WTC11 (cell line): ENCODE measurements around the gene PLCB2. TPM values are rescaled to one million over a fixed set of nuclear protein-coding genes. Genes with fewer than 3 reads are reported as not detected.

Experiments used
- ATAC-seq: fragments of 200-7000 bp; cut with Tn5 transposase; 2 replicates; pipeline ENCODE4 v1.10.0; 2021; ENCODE audit warnings: mild to moderate bottlenecking, moderate library complexity
- CTCF ChIA-PET: fragments of 300-600 bp; sonication (Branson Sonifier 250); formaldehyde crosslinking; loops from one replicate; lab custom pipeline; 2021; ENCODE audit warnings: antibody characterized with exemption; lab: Charles Lee
- POLR2A ChIA-PET: fragments of 350-600 bp; sonication (Branson Sonifier 250); formaldehyde crosslinking; loops from one replicate; lab custom pipeline; 2021; ENCODE audit warnings: antibody characterized with exemption; lab: Charles Lee
- DNase-seq: peaks from one replicate; pipeline ENCODE4 v3.0.0; 2021; ENCODE audit warnings: low spot score
- H3K27ac Mint-ChIP-seq: 2 replicates; pipeline ENCODE4 v1.8.0; 2021; ENCODE audit warnings: mixed read lengths
- H3K27me3 Mint-ChIP-seq: 2 replicates; pipeline ENCODE4 v1.8.0; 2021; ENCODE audit warnings: low read depth, mild to moderate bottlenecking, moderate library complexity, mixed read lengths
- H3K36me3 Mint-ChIP-seq: 2 replicates; pipeline ENCODE4 v1.8.0; 2021; ENCODE audit warnings: mixed read lengths
- H3K4me1 Mint-ChIP-seq: 2 replicates; pipeline ENCODE4 v1.8.0; 2022; ENCODE audit warnings: mixed read lengths
- H3K4me3 Mint-ChIP-seq: 2 replicates; pipeline ENCODE4 v1.8.0; 2021; ENCODE audit warnings: mild to moderate bottlenecking, moderate library complexity, mixed read lengths
- H3K9me3 Mint-ChIP-seq: 2 replicates; pipeline ENCODE4 v1.8.0; 2021; ENCODE audit warnings: mixed read lengths
- ATF2 ChIP-seq: sonication (generic); formaldehyde crosslinking; IDR thresholded peaks from 2 replicates; pipeline ENCODE4 v1.8.1; 2022; ENCODE audit warnings: low read depth, missing genetic modification reagents, borderline replicate concordance
- E2F5 ChIP-seq: sonication (generic); formaldehyde crosslinking; IDR thresholded peaks from 2 replicates; pipeline ENCODE4 v1.8.1; 2022; ENCODE audit warnings: mild to moderate bottlenecking, moderate library complexity, missing genetic modification reagents
- FOXP4 ChIP-seq: sonication (generic); formaldehyde crosslinking; IDR thresholded peaks from 2 replicates; pipeline ENCODE4 v1.8.0; 2022; ENCODE audit warnings: mild to moderate bottlenecking, missing genetic modification reagents
- GRHL2 ChIP-seq: fragments of 250-450 bp; sonication (Bioruptor Pico); IDR thresholded peaks from 2 replicates; pipeline ENCODE4 v1.8.0; 2022; ENCODE audit warnings: mild to moderate bottlenecking, moderate library complexity; ENCODE audit not compliant: insufficient replicate concordance, severe bottlenecking
- IRF2 ChIP-seq: sonication (generic); formaldehyde crosslinking; IDR thresholded peaks from 2 replicates; pipeline ENCODE4 v1.8.0; 2022; ENCODE audit warnings: low read depth, missing genetic modification reagents, borderline replicate concordance
- MLX ChIP-seq: sonication (generic); formaldehyde crosslinking; IDR thresholded peaks from 2 replicates; pipeline ENCODE4 v1.8.1; 2023; ENCODE audit warnings: mild to moderate bottlenecking, missing genetic modification reagents, moderate library complexity
- OVOL2 ChIP-seq: fragments of 250-450 bp; sonication (Bioruptor Pico); IDR thresholded peaks from 2 replicates; pipeline ENCODE4 v1.9.0; 2021; ENCODE audit warnings: mild to moderate bottlenecking, borderline replicate concordance
- PREB ChIP-seq: sonication (generic); formaldehyde crosslinking; IDR thresholded peaks from 2 replicates; pipeline ENCODE4 v1.8.1; 2022; ENCODE audit warnings: mild to moderate bottlenecking, missing genetic modification reagents, moderate library complexity, borderline replicate concordance
- PRRX2 ChIP-seq: fragments of 250-450 bp; sonication (Bioruptor Pico); IDR thresholded peaks from 2 replicates; pipeline ENCODE4 v1.8.0; 2021; ENCODE audit warnings: mild to moderate bottlenecking
- SMAD3 ChIP-seq: sonication (generic); formaldehyde crosslinking; IDR thresholded peaks from 2 replicates; pipeline ENCODE4 v1.8.0; 2022; ENCODE audit warnings: missing genetic modification reagents, mild to moderate bottlenecking, borderline replicate concordance
- SOX15 ChIP-seq: fragments of 250-450 bp; sonication (Bioruptor Pico); IDR thresholded peaks from 2 replicates; pipeline ENCODE4 v1.9.0; 2021; ENCODE audit warnings: mild to moderate bottlenecking
- TCF7 ChIP-seq: sonication (generic); formaldehyde crosslinking; IDR thresholded peaks from 2 replicates; pipeline ENCODE4 v1.8.0; 2022; ENCODE audit warnings: mild to moderate bottlenecking, low read depth, missing genetic modification reagents, moderate library complexity
- TEAD1 ChIP-seq: sonication (generic); formaldehyde crosslinking; IDR thresholded peaks from 2 replicates; pipeline ENCODE4 v1.8.0; 2022; ENCODE audit warnings: mild to moderate bottlenecking, missing genetic modification reagents
- USF1 ChIP-seq: sonication (generic); formaldehyde crosslinking; IDR thresholded peaks from 2 replicates; pipeline ENCODE4 v1.8.0; 2022; ENCODE audit warnings: mild to moderate bottlenecking, missing genetic modification reagents
- USF2 ChIP-seq: sonication (generic); formaldehyde crosslinking; IDR thresholded peaks from 2 replicates; pipeline ENCODE4 v1.8.1; 2023; ENCODE audit warnings: mild to moderate bottlenecking, missing genetic modification reagents, moderate library complexity
- ZBTB21 ChIP-seq: sonication (generic); formaldehyde crosslinking; IDR thresholded peaks from 2 replicates; pipeline ENCODE4 v1.8.1; 2023; ENCODE audit warnings: mild to moderate bottlenecking, missing genetic modification reagents, borderline replicate concordance
- ZNF138 ChIP-seq: sonication (generic); formaldehyde crosslinking; conservative IDR thresholded peaks from 2 replicates; pipeline ENCODE4 v1.8.1; 2022; ENCODE audit warnings: mild to moderate bottlenecking, moderate library complexity, missing genetic modification reagents
- ZNF317 ChIP-seq: sonication (generic); formaldehyde crosslinking; IDR thresholded peaks from 2 replicates; pipeline ENCODE4 v1.8.1; 2023; ENCODE audit warnings: low read depth, mild to moderate bottlenecking, moderate library complexity, missing genetic modification reagents, borderline replicate concordance
- ZNF423 ChIP-seq: fragments of 250-450 bp; sonication (Bioruptor Pico); IDR thresholded peaks from 2 replicates; pipeline ENCODE4 v2.1.2; 2022; ENCODE audit warnings: mild to moderate bottlenecking, moderate library complexity
- ZNF425 ChIP-seq: fragments of 250-450 bp; sonication (Bioruptor Pico); conservative IDR thresholded peaks from 2 replicates; pipeline ENCODE4 v1.9.0; 2021; ENCODE audit warnings: mild to moderate bottlenecking
- total RNA-seq: library from RNA; stranded (reverse); gene quantifications from 3 replicates; pipeline ENCODE4 v1.2.3, GENCODE V29; 2021
- TF ChIP-seq, protein P1 (sequence below): sonication (generic); formaldehyde crosslinking; IDR thresholded peaks from 2 replicates; pipeline ENCODE4 v1.8.0; 2022; ENCODE audit warnings: mild to moderate bottlenecking, missing genetic modification reagents
- TF ChIP-seq, protein P2 (sequence below): sonication (generic); formaldehyde crosslinking; IDR thresholded peaks from 2 replicates; pipeline ENCODE4 v1.8.1; 2022; ENCODE audit warnings: missing genetic modification reagents, borderline replicate concordance

Gene PLCB2
- total RNA-seq, 1 experiment from 2014 or later: 15.2 TPM

GRCh38 chr15:40285554-40286011 is 22.2 kb downstream of the PLCB2 start:
- TF ChIP-seq E2F5 (no peak), IRF2 (no peak), TCF7 (CRISPR knock-in tag) (no peak), ZNF425 (CRISPR knock-in tag) (no peak), TEAD1 (CRISPR knock-in tag) (no peak), GRHL2 (no peak), SMAD3 (CRISPR knock-in tag) (no peak), ZNF138 (CRISPR knock-in tag) (no peak), FOXP4 (no peak), ZNF423 (CRISPR knock-in tag) (no peak), MLX (no peak), ZNF317 (CRISPR knock-in tag) (no peak), ZBTB21 (no peak)
- TF ChIP-seq, protein P1, sequence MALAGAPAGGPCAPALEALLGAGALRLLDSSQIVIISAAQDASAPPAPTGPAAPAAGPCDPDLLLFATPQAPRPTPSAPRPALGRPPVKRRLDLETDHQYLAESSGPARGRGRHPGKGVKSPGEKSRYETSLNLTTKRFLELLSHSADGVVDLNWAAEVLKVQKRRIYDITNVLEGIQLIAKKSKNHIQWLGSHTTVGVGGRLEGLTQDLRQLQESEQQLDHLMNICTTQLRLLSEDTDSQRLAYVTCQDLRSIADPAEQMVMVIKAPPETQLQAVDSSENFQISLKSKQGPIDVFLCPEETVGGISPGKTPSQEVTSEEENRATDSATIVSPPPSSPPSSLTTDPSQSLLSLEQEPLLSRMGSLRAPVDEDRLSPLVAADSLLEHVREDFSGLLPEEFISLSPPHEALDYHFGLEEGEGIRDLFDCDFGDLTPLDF (CRISPR knock-in tag): no peak
- TF ChIP-seq, protein P2, sequence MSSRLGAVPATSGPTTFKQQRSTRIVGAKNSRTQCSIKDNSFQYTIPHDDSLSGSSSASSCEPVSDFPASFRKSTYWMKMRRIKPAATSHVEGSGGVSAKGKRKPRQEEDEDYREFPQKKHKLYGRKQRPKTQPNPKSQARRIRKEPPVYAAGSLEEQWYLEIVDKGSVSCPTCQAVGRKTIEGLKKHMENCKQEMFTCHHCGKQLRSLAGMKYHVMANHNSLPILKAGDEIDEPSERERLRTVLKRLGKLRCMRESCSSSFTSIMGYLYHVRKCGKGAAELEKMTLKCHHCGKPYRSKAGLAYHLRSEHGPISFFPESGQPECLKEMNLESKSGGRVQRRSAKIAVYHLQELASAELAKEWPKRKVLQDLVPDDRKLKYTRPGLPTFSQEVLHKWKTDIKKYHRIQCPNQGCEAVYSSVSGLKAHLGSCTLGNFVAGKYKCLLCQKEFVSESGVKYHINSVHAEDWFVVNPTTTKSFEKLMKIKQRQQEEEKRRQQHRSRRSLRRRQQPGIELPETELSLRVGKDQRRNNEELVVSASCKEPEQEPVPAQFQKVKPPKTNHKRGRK (CRISPR knock-in tag): no peak
- no peaks in the 10 kb centered on the region for H3K36me3 Mint-ChIP-seq
- CTCF ChIA-PET: interaction anchor here (0.8 to 13.0 kb wide), 11 partner anchors 11 to 255 kb away, joined by 3 to 341 read pairs (median 4); partner anchors contain the start of gene PLCB2
- POLR2A ChIA-PET: interaction anchor here (0.6 to 1.3 kb wide), 3 partner anchors 8 to 22 kb away, joined by 3 to 4 read pairs (median 3); partner anchors contain the start of gene PLCB2
- peaks cover 37% of the 10 kb centered on the region for H3K4me1 Mint-ChIP-seq
- DNase-seq (no peak), ATAC-seq (no peak)
- peaks cover 65% of the 10 kb centered on the region for H3K27me3 Mint-ChIP-seq
- no peak overlapping the region for H3K4me3 Mint-ChIP-seq
- H3K9me3 Mint-ChIP-seq: no peaks in the 10 kb centered on the region
- no peak overlapping the region for H3K27ac Mint-ChIP-seq

- POLR2A ChIA-PET: interaction anchor here (0.6 to 1.3 kb wide), 3 partner anchors 8 to 22 kb away, joined by 3 to 4 read pairs (median 3); partner anchors contain the start of gene PLCB2
- DNase-seq (no peak), ATAC-seq (no peak)
- Mint-ChIP-seq H3K27me3 (peaks cover 65% of the 10 kb centered on the region), H3K27ac (no peak overlapping the region), H3K4me3 (no peak overlapping the region), H3K4me1 (peaks cover 37% of the 10 kb centered on the region), H3K36me3 (no peaks in the 10 kb centered on the region), H3K9me3 (no peaks in the 10 kb centered on the region)
- CTCF ChIA-PET: interaction anchor here (0.8 to 13.0 kb wide), 10 partner anchors 11 to 255 kb away, joined by 3 to 341 read pairs (median 4); partner anchors contain the start of gene PLCB2
- no peak for TF ChIP-seq OVOL2 (CRISPR knock-in tag)
- TF ChIP-seq ATF2: no peak
- no peak for TF ChIP-seq USF2 (CRISPR knock-in tag)
- TF ChIP-seq PRRX2 (CRISPR knock-in tag): no peak
- TF ChIP-seq PREB (CRISPR knock-in tag): no peak
- no peak for TF ChIP-seq USF1 (CRISPR knock-in tag)
- TF ChIP-seq SOX15 (CRISPR knock-in tag): no peak
These were observed 22.6 kb downstream of the PLCB2 start for GRCh38 chr15:40285151-40285550.
